Sigmoid colon (tissue), 7 donors: ENCODE results near the gene GALNT17. TPM values are rescaled to one million over a fixed set of nuclear protein-coding genes. Genes with fewer than 3 reads are reported as not detected.

Experiments used
- DNase-seq: peaks from one replicate; pipeline ENCODE4 v3.0.0-alpha.2; 2019
- H3K27ac ChIP-seq, 4 donors: fragments of 200-600 bp; sonication (generic); one replicate each; pipeline ENCODE4 v1.5.1; 2016 to 2019; ENCODE audit warnings: mild to moderate bottlenecking in 1 of 4
- H3K27me3 ChIP-seq, 3 donors: fragments of 200-600 bp; sonication (generic); one replicate each; pipeline ENCODE4 v1.5.1; 2019; ENCODE audit warnings: mild to moderate bottlenecking in 1 of 3
- H3K36me3 ChIP-seq, 4 donors: fragments of 200-600 bp; sonication (generic); one replicate each; pipeline ENCODE4 v1.5.1; 2016 to 2019
- H3K4me1 ChIP-seq, 4 donors: fragments of 200-600 bp; sonication (generic); one replicate each; pipeline ENCODE4 v1.5.1; 2017 to 2019
- H3K4me3 ChIP-seq, 4 donors: fragments of 200-600 bp; sonication (generic); one replicate each; pipeline ENCODE4 v1.5.1; 2017 to 2019; ENCODE audit warnings: mild to moderate bottlenecking in 2 of 4, moderate library complexity in 1 of 4
- H3K9me3 ChIP-seq, 4 donors: fragments of 200-600 bp in 3 of 4; sonication (generic) in 3 of 4; one replicate each; pipeline versions ENCODE4 v1.5.1 to v1.6.1; 2013 to 2019
- CTCF ChIP-seq, 4 experiments: fragments of 450-650 bp in 3 of 4; fragments of 200-600 bp in 1 of 4; IDR thresholded peaks; one replicate each; pipeline ENCODE4 v1.5.1; 2016 to 2019; ENCODE audit warnings: antibody characterized with exemption in 4 of 4, mild to moderate bottlenecking in 3 of 4, moderate library complexity in 2 of 4
- EP300 ChIP-seq, 4 donors: sonication (generic); formaldehyde crosslinking; IDR thresholded peaks; one replicate each; pipeline ENCODE4 v1.6.1; 2017; ENCODE audit warnings: antibody characterized with exemption in 4 of 4
- POLR2A ChIP-seq, 2 donors: fragments of 450-650 bp; IDR thresholded peaks; one replicate each; pipeline ENCODE4 v1.6.1; 2016; ENCODE audit warnings: antibody characterized with exemption in 2 of 2, mild to moderate bottlenecking in 2 of 2, moderate library complexity in 2 of 2
- POLR2AphosphoS5 ChIP-seq, 4 donors: sonication (generic); formaldehyde crosslinking; IDR thresholded peaks; one replicate each; pipeline ENCODE4 v1.6.1; 2017; ENCODE audit warnings: antibody characterized with exemption in 4 of 4
- WGBS, 2 donors: extraction: QIAGEN DNeasy Blood & Tissue Kit; methylation state at CpG; one replicate each; pipeline ENCODE4 v1.1.7; 2013; 5-methylcytosine and 5-hydroxymethylcytosine counted together
- intact Hi-C: fragments of 100-400 bp; cut with DNase I; formaldehyde crosslinking; loops from one replicate; pipeline ENCODE4 v1.15.1; 2023
- polyA plus RNA-seq, 3 donors: library from polyadenylated mRNA; stranded (reverse); fragments of 200-250 nt; gene quantifications; one replicate each; pipeline ENCODE4 v1.2.3, GENCODE V29; 2013
- total RNA-seq, 4 donors: library from RNA; depleted of rRNA; stranded (reverse); fragments of >200 nt; gene quantifications; one replicate each; pipeline ENCODE4 v1.1.0, GENCODE V29; 2016
- donor health status: healthy with polysubstance abuse.
- donor health status: Bipolar disorder and iron deficiency.
- donor health status: healthy.

GALNT17 gene
- total and polyA plus RNA-seq, 7 donors: 1.8 to 45.4 (median 15.1) TPM; not detected in 1

DNA sequence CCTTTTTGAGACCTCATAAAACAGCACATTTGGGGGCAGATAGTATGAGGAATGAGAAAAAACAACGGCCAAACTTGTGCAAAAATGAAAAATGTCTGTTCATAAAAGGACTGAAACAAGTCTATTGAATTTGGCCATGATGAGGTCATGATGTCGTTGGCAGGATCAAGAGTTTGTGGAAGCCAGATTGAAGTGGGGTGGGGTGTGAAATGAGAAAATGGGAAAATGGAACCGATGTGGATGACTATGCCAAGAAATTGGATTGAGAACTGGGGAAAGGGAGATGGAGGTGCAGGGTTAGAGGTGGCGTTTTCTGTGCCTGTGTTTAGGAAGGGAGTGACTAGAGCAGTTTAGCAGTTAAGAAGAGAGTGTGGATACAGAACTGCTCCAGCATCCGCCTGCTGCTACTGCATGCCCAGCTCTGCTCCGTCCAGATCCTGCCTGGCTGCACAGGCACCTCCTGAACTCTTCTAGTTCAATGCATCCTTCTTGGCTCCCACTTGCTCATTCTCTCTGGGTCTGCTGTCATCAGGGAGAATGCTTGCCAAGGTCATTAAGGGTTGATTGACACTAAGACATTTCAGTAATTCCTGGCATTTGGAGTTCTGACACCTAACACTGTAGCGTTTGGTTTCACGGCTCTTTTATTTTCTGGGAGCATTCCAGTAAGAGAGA lies 111.9 kb downstream of the GALNT17 start:
- H3K27me3 ChIP-seq: no peaks in the 10 kb centered on the region
- intact Hi-C loops: no loop called here
- no peaks in the 10 kb centered on the region for H3K9me3 ChIP-seq
- H3K4me3 ChIP-seq: no peak overlapping the region
- no peak for TF ChIP-seq POLR2AphosphoS5 (IDR thresholded peaks at IDR 0.05)
- TF ChIP-seq POLR2A (IDR thresholded peaks at IDR 0.05): no peak
- no peak for TF ChIP-seq EP300 (IDR thresholded peaks at IDR 0.05)
- TF ChIP-seq CTCF (IDR thresholded peaks at IDR 0.05): no peak
- DNase-seq: no peak
- 64 to 68% methylated on average over 8 of the region's 8 CpGs for WGBS, 2 donors
- H3K36me3 ChIP-seq: no peaks in the 10 kb centered on the region
- H3K27ac ChIP-seq: peak overlapping the region in 3 of 4 donors; percentile 6 to 57 (median 23)
- peaks cover 0 to 24% (median 19%) of the 10 kb centered on the region in 4 donors for H3K4me1 ChIP-seq

GRCh38 chr7:71245038-71245437 lies 113.1 kb downstream of the GALNT17 start:
- Histone ChIP-seq H3K4me3 (no peak overlapping the region), H3K9me3 (no peaks in the 10 kb centered on the region), H3K4me1 (peaks cover 0 to 12% (median 8%) of the 10 kb centered on the region in 4 donors), H3K27ac (no peak overlapping the region), H3K36me3 (no peaks in the 10 kb centered on the region), H3K27me3 (no peaks in the 10 kb centered on the region)
- intact Hi-C loops: no loop called here
- WGBS, 2 donors: 81 to 86% methylated on average over 7 of the region's 7 CpGs
- DNase-seq: no peak
- TF ChIP-seq EP300 (IDR thresholded peaks at IDR 0.05) (no peak), POLR2A (IDR thresholded peaks at IDR 0.05) (no peak), CTCF (IDR thresholded peaks at IDR 0.05) (no peak), POLR2AphosphoS5 (IDR thresholded peaks at IDR 0.05) (no peak)

DNA sequence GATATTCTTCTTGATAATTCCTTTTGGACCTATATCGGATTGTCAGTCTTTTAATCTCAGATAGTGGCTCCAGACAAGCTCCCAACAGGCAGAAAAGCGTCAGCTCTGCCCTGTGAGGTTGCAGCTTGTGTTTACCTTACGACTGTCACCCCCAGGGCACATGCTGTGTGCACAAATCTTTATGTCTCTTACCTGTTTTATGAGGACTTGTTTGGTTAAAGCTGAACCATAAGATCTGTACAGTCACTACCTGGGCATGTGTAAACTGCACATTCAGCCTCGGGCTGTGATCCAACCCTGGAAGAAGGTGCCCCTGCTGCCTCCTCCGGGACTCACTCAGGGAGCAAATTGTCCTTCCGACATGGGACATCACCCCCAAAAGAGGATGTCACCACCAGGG lies 119.8 kb downstream of the GALNT17 start:
- Histone ChIP-seq H3K36me3 (no peaks in the 10 kb centered on the region), H3K9me3 (no peaks in the 10 kb centered on the region), H3K27me3 (no peaks in the 10 kb centered on the region), H3K4me1 (no peaks in the 10 kb centered on the region), H3K4me3 (no peak overlapping the region), H3K27ac (no peak overlapping the region)
- intact Hi-C loops: no loop called here
- DNase-seq: no peak
- WGBS, 2 donors: 42 to 71% methylated on average over 6 of the region's 6 CpGs
- TF ChIP-seq EP300 (IDR thresholded peaks at IDR 0.05): no peak
- TF ChIP-seq POLR2AphosphoS5 (IDR thresholded peaks at IDR 0.05): no peak
- TF ChIP-seq POLR2A (IDR thresholded peaks at IDR 0.05): no peak
- TF ChIP-seq CTCF (IDR thresholded peaks at IDR 0.05): no peak

GRCh38 chr7:71254751-71255150 lies 122.8 kb downstream of the GALNT17 start:
- 87 to 88% methylated on average over 3 of the region's 3 CpGs for WGBS, 2 donors
- DNase-seq: no peak
- Histone ChIP-seq H3K27me3 (no peaks in the 10 kb centered on the region), H3K4me3 (no peak overlapping the region), H3K36me3 (no peaks in the 10 kb centered on the region), H3K9me3 (no peaks in the 10 kb centered on the region), H3K27ac (no peak overlapping the region), H3K4me1 (no peaks in the 10 kb centered on the region)
- intact Hi-C loops: no loop called here
- TF ChIP-seq POLR2A (IDR thresholded peaks at IDR 0.05): no peak
- TF ChIP-seq EP300 (IDR thresholded peaks at IDR 0.05): no peak
- no peak for TF ChIP-seq CTCF (IDR thresholded peaks at IDR 0.05)
- TF ChIP-seq POLR2AphosphoS5 (IDR thresholded peaks at IDR 0.05): no peak
